ENCODE data around the gene CD81. TPM values are rescaled to one million over a fixed set of nuclear protein-coding genes. Genes with fewer than 3 reads are reported as not detected.

The CD81 gene
- total and polyA plus RNA-seq, 2 donors from 2014 or later: 827 to 950 TPM

- H3K9me3 ChIP-seq (ENCODE audit: control insufficient read depth in 2 of 3, insufficient read depth in 1 of 3, low read length in 3 of 3): no peaks in the 10 kb centered on the region
- DNase-seq: peak in 1 of 5 donors; percentile 79
- peaks cover 0 to 16% (median 5%) of the 10 kb centered on the region in 3 donors for H3K4me1 ChIP-seq (ENCODE audit: control insufficient read depth in 2 of 3, insufficient read depth in 2 of 3, low read depth in 1 of 3, low read length in 3 of 3)
- no peak for TF ChIP-seq CTCF (IDR thresholded peaks at IDR 0.05; ENCODE audit: borderline replicate concordance, extremely low read depth, insufficient read depth)
- H3K36me3 ChIP-seq (ENCODE audit: control insufficient read depth in 2 of 3, insufficient read depth in 3 of 3, low read length in 3 of 3): peaks cover 2 to 11% (median 5%) of the 10 kb centered on the region in 3 donors
- H3K9ac ChIP-seq (ENCODE audit: low read length in 3 of 3): no peak overlapping the region
- no peak for FAIRE-seq
- no peak overlapping the region for H3K4me3 ChIP-seq (ENCODE audit: low read length in 3 of 3)
- no peaks in the 10 kb centered on the region for H3K27me3 ChIP-seq (ENCODE audit: control insufficient read depth, insufficient read depth, low read length)
- intact Hi-C loops (cut with DNase I): no loop called here
- no peak overlapping the region for H3K27ac ChIP-seq (ENCODE audit: low read depth in 2 of 2, low read length in 2 of 2)
Observed at GRCh38 chr11:2395211-2395730, 18.2 kb downstream of the CD81 start.

- FAIRE-seq: no peak
- Histone ChIP-seq H3K4me1 (ENCODE audit: control insufficient read depth in 2 of 3, insufficient read depth in 2 of 3, low read depth in 1 of 3, low read length in 3 of 3) (peaks cover 0 to 13% (median 5%) of the 10 kb centered on the region in 3 donors), H3K27ac (ENCODE audit: low read depth in 2 of 2, low read length in 2 of 2) (no peak overlapping the region), H3K9me3 (ENCODE audit: control insufficient read depth in 2 of 3, insufficient read depth in 1 of 3, low read length in 3 of 3) (no peaks in the 10 kb centered on the region), H3K9ac (ENCODE audit: low read length in 3 of 3) (no peak overlapping the region), H3K27me3 (ENCODE audit: control insufficient read depth, insufficient read depth, low read length) (no peaks in the 10 kb centered on the region), H3K4me3 (ENCODE audit: low read length in 3 of 3) (no peak overlapping the region), H3K36me3 (ENCODE audit: control insufficient read depth in 2 of 3, insufficient read depth in 3 of 3, low read length in 3 of 3) (peaks cover 2 to 11% (median 5%) of the 10 kb centered on the region in 3 donors)
- intact Hi-C loops (cut with DNase I): no loop called here
- peak in 1 of 5 donors; percentile 71 for DNase-seq
- TF ChIP-seq CTCF (IDR thresholded peaks at IDR 0.05; ENCODE audit: borderline replicate concordance, extremely low read depth, insufficient read depth): no peak
Observed at GRCh38 chr11:2395856-2396255, 18.7 kb downstream of the CD81 start.

- peaks cover 0 to 17% (median 8%) of the 10 kb centered on the region in 3 donors for H3K4me1 ChIP-seq (ENCODE audit: control insufficient read depth in 2 of 3, insufficient read depth in 2 of 3, low read depth in 1 of 3, low read length in 3 of 3)
- no peaks in the 10 kb centered on the region for H3K27me3 ChIP-seq (ENCODE audit: control insufficient read depth, insufficient read depth, low read length)
- intact Hi-C loops (cut with DNase I): no loop called here
- H3K9me3 ChIP-seq (ENCODE audit: control insufficient read depth in 2 of 3, insufficient read depth in 1 of 3, low read length in 3 of 3): no peaks in the 10 kb centered on the region
- H3K27ac ChIP-seq (ENCODE audit: low read depth in 2 of 2, low read length in 2 of 2): no peak overlapping the region
- H3K36me3 ChIP-seq (ENCODE audit: control insufficient read depth in 2 of 3, insufficient read depth in 3 of 3, low read length in 3 of 3): peaks cover 2 to 11% (median 4%) of the 10 kb centered on the region in 3 donors
- no peak overlapping the region for H3K9ac ChIP-seq (ENCODE audit: low read length in 3 of 3)
- TF ChIP-seq CTCF (IDR thresholded peaks at IDR 0.05; ENCODE audit: borderline replicate concordance, extremely low read depth, insufficient read depth): no peak
- no peak overlapping the region for H3K4me3 ChIP-seq (ENCODE audit: low read length in 3 of 3)
- DNase-seq (no peak), FAIRE-seq (no peak)
Observed at GRCh38 chr11:2396471-2396870, 19.4 kb downstream of the CD81 start.

GRCh38 chr11:2397005-2397404 is 19.9 kb downstream of the CD81 start:
- FAIRE-seq (no peak), DNase-seq (no peak)
- no peaks in the 10 kb centered on the region for H3K27me3 ChIP-seq (ENCODE audit: control insufficient read depth, insufficient read depth, low read length)
- peaks cover 2 to 11% (median 3%) of the 10 kb centered on the region in 3 donors for H3K36me3 ChIP-seq (ENCODE audit: control insufficient read depth in 2 of 3, insufficient read depth in 3 of 3, low read length in 3 of 3)
- no peak overlapping the region for H3K27ac ChIP-seq (ENCODE audit: low read depth in 2 of 2, low read length in 2 of 2)
- peaks cover 0 to 22% (median 10%) of the 10 kb centered on the region in 3 donors for H3K4me1 ChIP-seq (ENCODE audit: control insufficient read depth in 2 of 3, insufficient read depth in 2 of 3, low read depth in 1 of 3, low read length in 3 of 3)
- intact Hi-C loops (cut with DNase I): no loop called here
- no peak overlapping the region for H3K4me3 ChIP-seq (ENCODE audit: low read length in 3 of 3)
- no peaks in the 10 kb centered on the region for H3K9me3 ChIP-seq (ENCODE audit: control insufficient read depth in 2 of 3, insufficient read depth in 1 of 3, low read length in 3 of 3)
- H3K9ac ChIP-seq (ENCODE audit: low read length in 3 of 3): no peak overlapping the region
- no peak for TF ChIP-seq CTCF (IDR thresholded peaks at IDR 0.05; ENCODE audit: borderline replicate concordance, extremely low read depth, insufficient read depth)

All from kidney (tissue), 14 donors.